H1 (cell line): ENCODE measurements around the gene TRDN. TPM values are rescaled to one million over a fixed set of nuclear protein-coding genes. Genes with fewer than 3 reads are reported as not detected.

Source experiments
- CTCF ChIA-PET: fragments of 300-600 bp; sonication (Branson Sonifier 250); formaldehyde crosslinking; loops from one replicate; lab custom pipeline; 2021; ENCODE audit not compliant: partially characterized antibody; lab: Charles Lee
- POLR2A ChIA-PET: fragments of 300-600 bp; sonication (Branson Sonifier 250); formaldehyde crosslinking; loops from one replicate; lab custom pipeline; 2021; ENCODE audit warnings: inconsistent platforms; ENCODE audit not compliant: partially characterized antibody; lab: Charles Lee
- DNase-seq, 2 experiments: peaks; one replicate each; pipeline versions ENCODE4 v3.0.0 to v3.0.0-alpha.2; 2010 to 2022; ENCODE audit warnings: low spot score in 2 of 2, low read depth in 1 of 2, mixed read lengths in 1 of 2
- FAIRE-seq: peaks from 2 replicates; lab custom pipeline; 2011; peaks lifted over from hg19 to GRCh38; lab: Jason Lieb, UNC
- H2AFZ ChIP-seq: 2 replicates; pipeline ENCODE4 v1.8.1; 2012; ENCODE audit warnings: low read length, inconsistent platforms
- H2AK5ac ChIP-seq: 2 replicates; pipeline ENCODE4 v1.6.1; 2013; ENCODE audit warnings: low read depth, low read length
- H2BK120ac ChIP-seq: replicated peaks from 2 replicates; pipeline ENCODE3; 2013; ENCODE audit warnings: low read depth, low read length, inconsistent platforms
- H2BK12ac ChIP-seq: 2 replicates; pipeline ENCODE4 v1.6.1; 2013; ENCODE audit warnings: low read depth, low read length
- H2BK15ac ChIP-seq: 2 replicates; pipeline ENCODE4 v1.6.1; 2013; ENCODE audit warnings: low read length
- H2BK20ac ChIP-seq: 2 replicates; pipeline ENCODE4 v1.6.1; 2013; ENCODE audit warnings: low read length
- H2BK5ac ChIP-seq: 2 replicates; pipeline ENCODE4 v1.6.1; 2013; ENCODE audit warnings: low read depth, low read length
- H3K14ac ChIP-seq: 2 replicates; pipeline ENCODE4 v1.6.1; 2013; ENCODE audit warnings: inconsistent platforms; ENCODE audit not compliant: insufficient read length
- H3K18ac ChIP-seq: 2 replicates; pipeline ENCODE4 v1.6.1; 2013; ENCODE audit warnings: low read length; ENCODE audit errors: extremely low read depth
- H3K23ac ChIP-seq: 2 replicates; pipeline ENCODE4 v1.6.1; 2013; ENCODE audit warnings: inconsistent platforms; ENCODE audit not compliant: insufficient read length
- H3K23me2 ChIP-seq: 2 replicates; pipeline ENCODE4 v1.6.1; 2013; ENCODE audit warnings: low read depth, low read length
- H3K27ac ChIP-seq: 2 replicates; pipeline ENCODE4 v1.6.1; 2011; ENCODE audit warnings: low read depth, low read length, inconsistent platforms
- H3K27me3 ChIP-seq, 4 experiments: replicated peaks in 1 of 4; 1 replicate in 1 of 4; 2 replicates in 3 of 4; pipeline versions ENCODE4 v1.6.1 to v1.8.1; 2011 to 2013; ENCODE audit warnings: low read length in 3 of 4, mild to moderate bottlenecking in 3 of 4, inconsistent platforms in 2 of 4, mixed read lengths in 2 of 4, moderate library complexity in 1 of 4; ENCODE audit not compliant: control insufficient read depth in 3 of 4, insufficient read depth in 3 of 4; ENCODE audit errors: extremely low read depth in 1 of 4
- H3K36me3 ChIP-seq, 4 experiments: 2 replicates each; pipeline versions ENCODE4 v1.6.1 to v1.8.1; 2011 to 2013; ENCODE audit warnings: mild to moderate bottlenecking in 4 of 4, low read length in 3 of 4, moderate library complexity in 2 of 4, control low read depth in 1 of 4, inconsistent platforms in 1 of 4; ENCODE audit not compliant: insufficient read depth in 4 of 4, control insufficient read depth in 2 of 4
- H3K4ac ChIP-seq: replicated peaks from 2 replicates; pipeline ENCODE3; 2013; ENCODE audit warnings: low read length, low read depth, mixed read lengths, inconsistent platforms; ENCODE audit not compliant: insufficient read length
- H3K4me1 ChIP-seq, 4 experiments: replicated peaks in 1 of 4; 1 replicate in 1 of 4; 2 replicates in 3 of 4; pipeline versions ENCODE4 v1.6.1 to v1.8.1; 2011 to 2013; ENCODE audit warnings: low read length in 3 of 4, inconsistent platforms in 2 of 4, mixed read lengths in 1 of 4; ENCODE audit not compliant: insufficient read depth in 4 of 4, control insufficient read depth in 3 of 4
- H3K4me2 ChIP-seq, 2 experiments: 2 replicates each; pipeline versions ENCODE4 v1.6.1 to v1.8.1; 2011 to 2013; ENCODE audit warnings: low read depth in 2 of 2, low read length in 2 of 2, control low read depth in 1 of 2, inconsistent platforms in 1 of 2, mild to moderate bottlenecking in 1 of 2; ENCODE audit not compliant: insufficient read depth in 1 of 2
- H3K4me3 ChIP-seq, 4 experiments: fragments of 200-600, 300-600 bp in 1 of 4; sonication (generic), shearing (Covaris generic), sonication (Bioruptor Twin) in 1 of 4; 2 replicates each; pipeline versions ENCODE4 v1.5.1 to v1.8.1; 2011 to 2016; ENCODE audit warnings: low read length in 4 of 4, low read depth in 3 of 4, control low read depth in 2 of 4, inconsistent platforms in 2 of 4, mild to moderate bottlenecking in 2 of 4, mixed read lengths in 1 of 4, moderate library complexity in 1 of 4; ENCODE audit not compliant: insufficient read depth in 2 of 4; ENCODE audit errors: extremely low read depth in 1 of 4
- H3K56ac ChIP-seq: replicated peaks from 2 replicates; pipeline ENCODE3; 2013; ENCODE audit warnings: low read depth, mild to moderate bottlenecking, mixed read lengths, low read length, inconsistent platforms; ENCODE audit not compliant: insufficient read length
- H3K79me1 ChIP-seq: 2 replicates; pipeline ENCODE4 v1.6.1; 2013; ENCODE audit warnings: low read depth, low read length, control low read depth
- H3K79me2 ChIP-seq, 2 experiments: 2 replicates each; pipeline versions ENCODE4 v1.6.1 to v1.8.1; 2012 to 2013; ENCODE audit warnings: low read length in 2 of 2, mild to moderate bottlenecking in 2 of 2, inconsistent platforms in 1 of 2; ENCODE audit not compliant: insufficient read depth in 2 of 2, control insufficient read depth in 1 of 2
- H3K9ac ChIP-seq, 4 experiments: replicated peaks in 1 of 4; 1 replicate in 1 of 4; 2 replicates in 3 of 4; pipeline versions ENCODE4 v1.6.1 to v1.8.1; 2011 to 2013; ENCODE audit warnings: low read depth in 3 of 4, low read length in 3 of 4, control low read depth in 2 of 4, mild to moderate bottlenecking in 2 of 4, moderate library complexity in 2 of 4, inconsistent platforms in 1 of 4; ENCODE audit errors: extremely low read depth in 1 of 4
- H3K9me3 ChIP-seq, 2 experiments: 2 replicates each; pipeline versions ENCODE4 v1.6.1 to v1.8.1; 2012 to 2013; ENCODE audit warnings: mild to moderate bottlenecking in 2 of 2, moderate library complexity in 2 of 2, control low read depth in 1 of 2, inconsistent platforms in 1 of 2, low read depth in 1 of 2, low read length in 1 of 2, mixed read lengths in 1 of 2; ENCODE audit not compliant: insufficient read depth in 2 of 2
- H4K20me1 ChIP-seq, 2 experiments: replicated peaks in 1 of 2; 2 replicates each; pipeline versions ENCODE3 to v1.8.1; 2011 to 2013; ENCODE audit warnings: inconsistent platforms in 2 of 2, low read length in 2 of 2, mild to moderate bottlenecking in 1 of 2; ENCODE audit not compliant: insufficient read depth in 2 of 2, control insufficient read depth in 1 of 2
- H4K5ac ChIP-seq: 2 replicates; pipeline ENCODE4 v1.6.1; 2013; ENCODE audit warnings: low read length, low read depth, mixed read lengths, inconsistent platforms; ENCODE audit not compliant: insufficient read length
- H4K8ac ChIP-seq: 2 replicates; pipeline ENCODE4 v1.8.0; 2013; ENCODE audit warnings: mild to moderate bottlenecking, moderate library complexity, low read length, inconsistent platforms; ENCODE audit not compliant: insufficient read depth; ENCODE audit errors: extremely low read depth
- H4K91ac ChIP-seq: replicated peaks from 2 replicates; pipeline ENCODE3; 2013; ENCODE audit warnings: low read length, mixed read lengths, inconsistent platforms; ENCODE audit not compliant: insufficient read length
- EGR1 ChIP-seq: IDR thresholded peaks from 2 replicates; pipeline ENCODE4 v1.6.1; 2011; ENCODE audit warnings: low read depth, low read length, borderline replicate concordance
- JUN ChIP-seq: IDR thresholded peaks from 2 replicates; pipeline ENCODE4 v1.6.1; 2011; ENCODE audit warnings: low read depth, mild to moderate bottlenecking, improper control_type of control experiment, low read length
- NRF1 ChIP-seq: IDR thresholded peaks from 2 replicates; pipeline ENCODE4 v1.6.1; 2011; ENCODE audit warnings: mild to moderate bottlenecking, low read depth, low read length, improper control_type of control experiment
- RAD21 ChIP-seq, 2 experiments: IDR thresholded peaks in 1 of 2; conservative IDR thresholded peaks in 1 of 2; 2 replicates each; pipeline ENCODE4 v1.6.1; 2011; ENCODE audit warnings: low read depth in 2 of 2, low read length in 2 of 2, improper control_type of control experiment in 1 of 2, inconsistent platforms in 1 of 2, mild to moderate bottlenecking in 1 of 2, moderate library complexity in 1 of 2
- RNF2 ChIP-seq: fragments of 200-900, 300-1000 bp; sonication (generic); IDR thresholded peaks from 2 replicates; pipeline ENCODE4 v1.7.1; 2016; ENCODE audit warnings: borderline replicate concordance, low read depth, mild to moderate bottlenecking, antibody characterized with exemption, low read length; ENCODE audit not compliant: poor library complexity, severe bottlenecking; ENCODE audit errors: missing control alignments
- SRF ChIP-seq: IDR thresholded peaks from 2 replicates; pipeline ENCODE4 v1.6.1; 2011; ENCODE audit warnings: mild to moderate bottlenecking, low read depth, low read length, moderate library complexity
- TBP ChIP-seq: IDR thresholded peaks from 2 replicates; pipeline ENCODE4 v1.6.1; 2011; ENCODE audit warnings: low read depth, low read length, improper control_type of control experiment
- ZNF274 ChIP-seq: IDR thresholded peaks from 2 replicates; pipeline ENCODE4 v1.7.0; 2012; ENCODE audit warnings: low read length, borderline replicate concordance; ENCODE audit errors: extremely low read depth
- WGBS, 2 experiments: shearing (Covaris generic) in 1 of 2; methylation state at CpG; one replicate each; pipeline versions ENCODE4 v1.1.6 to v1.1.7; 2013 to 2015; ENCODE audit warnings: low lambda C conversion rate in 2 of 2, mixed read lengths in 2 of 2, inconsistent platforms in 1 of 2, low coverage in 1 of 2, missing lambda C conversion rate in 1 of 2; ENCODE audit not compliant: insufficient replicate concordance in 2 of 2, insufficient coverage in 1 of 2, insufficient read length in 1 of 2; ENCODE audit errors: extremely low coverage in 1 of 2, missing lambda C conversion rate in 1 of 2; 5-methylcytosine and 5-hydroxymethylcytosine counted together
- polyA plus RNA-seq, 7 experiments: library from polyadenylated mRNA; depleted of rRNA in 3 of 7; stranded (reverse) in 5 of 7; unstranded in 2 of 7; fragments of >200 nt in 5 of 7; fragments of 200-250 nt in 2 of 7; gene quantifications; 1 replicate in 5 of 7; 2 replicates in 1 of 7; 4 replicates in 1 of 7; pipeline versions ENCODE4 v1.2.1 to v1.2.3, GENCODE V29; 2011 to 2013; ENCODE audit warnings: missing spikeins in 2 of 7, mixed read lengths in 2 of 7
- total RNA-seq: library from RNA; stranded (reverse); fragmentation: NEBNext Ultra II Directional; extraction: Animal tissue kit (Norgen Biotek cat#: 25700); gene quantifications from 2 replicates; pipeline ENCODE4 v1.2.1, GENCODE V29; 2021
- TF ChIP-seq, protein P1 (sequence below): IDR thresholded peaks from 2 replicates; pipeline ENCODE4 v1.6.1; 2012; ENCODE audit warnings: inconsistent platforms
- TF ChIP-seq, protein P2 (sequence below): IDR thresholded peaks from 2 replicates; pipeline ENCODE4 v1.6.1; 2012; ENCODE audit warnings: low read length, inconsistent platforms

The TRDN gene
- total and polyA plus RNA-seq, 2 of the 8 experiments (the other 6 are each of a cell fraction or from before 2014, with no cell fraction given), result 1.6 to 41.6 TPM

GRCh38 chr6:123594776-123595175, 42.0 kb downstream of the TRDN start:
- no peaks in the 10 kb centered on the region for H3K27me3 ChIP-seq
- H2BK5ac ChIP-seq, result no peak overlapping the region
- DNase-seq (no peak), FAIRE-seq (no peak)
- H3K27ac ChIP-seq, result no peak overlapping the region
- H3K36me3 ChIP-seq, result no peaks in the 10 kb centered on the region; a peak in 2 of 8 replicates
- H4K5ac ChIP-seq, result no peak overlapping the region
- TF ChIP-seq EGR1 (no peak), JUN (no peak), RAD21 (IDR thresholded peaks at IDR 0.05 in 1 of 2, conservative IDR thresholded peaks at IDR 0.05 in 1 of 2; ENCODE audit: low read depth in 2 of 2, low read length in 2 of 2) (no peak), TBP (no peak), RNF2 (no peak), NRF1 (no peak), ZNF274 (no peak), SRF (no peak)
- TF ChIP-seq, protein P1, sequence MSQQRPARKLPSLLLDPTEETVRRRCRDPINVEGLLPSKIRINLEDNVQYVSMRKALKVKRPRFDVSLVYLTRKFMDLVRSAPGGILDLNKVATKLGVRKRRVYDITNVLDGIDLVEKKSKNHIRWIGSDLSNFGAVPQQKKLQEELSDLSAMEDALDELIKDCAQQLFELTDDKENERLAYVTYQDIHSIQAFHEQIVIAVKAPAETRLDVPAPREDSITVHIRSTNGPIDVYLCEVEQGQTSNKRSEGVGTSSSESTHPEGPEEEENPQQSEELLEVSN, result no peak
- TF ChIP-seq, protein P2, sequence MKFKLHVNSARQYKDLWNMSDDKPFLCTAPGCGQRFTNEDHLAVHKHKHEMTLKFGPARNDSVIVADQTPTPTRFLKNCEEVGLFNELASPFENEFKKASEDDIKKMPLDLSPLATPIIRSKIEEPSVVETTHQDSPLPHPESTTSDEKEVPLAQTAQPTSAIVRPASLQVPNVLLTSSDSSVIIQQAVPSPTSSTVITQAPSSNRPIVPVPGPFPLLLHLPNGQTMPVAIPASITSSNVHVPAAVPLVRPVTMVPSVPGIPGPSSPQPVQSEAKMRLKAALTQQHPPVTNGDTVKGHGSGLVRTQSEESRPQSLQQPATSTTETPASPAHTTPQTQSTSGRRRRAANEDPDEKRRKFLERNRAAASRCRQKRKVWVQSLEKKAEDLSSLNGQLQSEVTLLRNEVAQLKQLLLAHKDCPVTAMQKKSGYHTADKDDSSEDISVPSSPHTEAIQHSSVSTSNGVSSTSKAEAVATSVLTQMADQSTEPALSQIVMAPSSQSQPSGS, result no peak
- H3K9me3 ChIP-seq, result peaks cover 3 to 7% of the 10 kb centered on the region in 2 experiments; a peak in 3 of 4 replicates
- H3K23me2 ChIP-seq, result no peaks in the 10 kb centered on the region; the same call in 1 of the 2 replicates
- no peaks in the 10 kb centered on the region for H3K79me2 ChIP-seq
- H3K79me1 ChIP-seq, result no peaks in the 10 kb centered on the region
- H4K8ac ChIP-seq, result no peak overlapping the region
- H3K4ac ChIP-seq, result no peak overlapping the region
- H2AFZ ChIP-seq, result no peak overlapping the region
- H2BK15ac ChIP-seq, result no peak overlapping the region
- CTCF ChIA-PET, result interaction anchor here (1.0 kb wide), 1 partner anchor 33 kb away, joined by 4 read pairs; no protein-coding TSS in a partner anchor
- no peak overlapping the region for H3K56ac ChIP-seq
- H3K4me2 ChIP-seq, result no peak overlapping the region
- no peak overlapping the region for H3K14ac ChIP-seq
- H2AK5ac ChIP-seq, result no peak overlapping the region
- no peaks in the 10 kb centered on the region for H4K20me1 ChIP-seq
- no peak overlapping the region for H3K4me3 ChIP-seq
- H2BK20ac ChIP-seq, result no peak overlapping the region
- H3K23ac ChIP-seq, result no peak overlapping the region
- H4K91ac ChIP-seq, result no peak overlapping the region
- no peak overlapping the region for H3K18ac ChIP-seq
- no peaks in the 10 kb centered on the region; a peak in 1 of 7 replicates for H3K4me1 ChIP-seq
- no peak overlapping the region for H3K9ac ChIP-seq
- H2BK12ac ChIP-seq, result no peak overlapping the region
- 92% methylated on average over 2 of the region's 2 CpGs; no CpG with 5 or more reads in 1 of the 2 experiments for WGBS, 2 experiments
- H2BK120ac ChIP-seq, result no peak overlapping the region
- POLR2A ChIA-PET, result no interaction called here
